Mesendoderm (in vitro differentiated cells): Measurements from ENCODE around the gene GPR27.

Source experiments
- DNase-seq: peaks from one replicate; pipeline ENCODE4 v3.0.0; 2013
- H2AK5ac ChIP-seq: 2 replicates; pipeline ENCODE4 v1.6.1; 2013; ENCODE audit warnings: low read length, inconsistent platforms
- H2BK120ac ChIP-seq: 2 replicates; pipeline ENCODE4 v1.6.1; 2013; ENCODE audit warnings: low read depth, mild to moderate bottlenecking, low read length, moderate library complexity, mixed read lengths
- H2BK15ac ChIP-seq: replicated peaks from 2 replicates; pipeline ENCODE4 v1.6.1; 2013; ENCODE audit warnings: low read depth, mild to moderate bottlenecking, moderate library complexity
- H2BK5ac ChIP-seq: 2 replicates; pipeline ENCODE4 v1.6.1; 2013; ENCODE audit warnings: low read length, inconsistent platforms
- H3K18ac ChIP-seq: 2 replicates; pipeline ENCODE4 v1.6.1; 2013; ENCODE audit warnings: mild to moderate bottlenecking, low read length, mixed read lengths
- H3K23ac ChIP-seq: one replicate; pipeline ENCODE4 v1.6.1; 2013; ENCODE audit warnings: low read length
- H3K27ac ChIP-seq: 2 replicates; pipeline ENCODE4 v1.5.1; 2013; ENCODE audit warnings: low read depth, mild to moderate bottlenecking, inconsistent platforms, low read length, moderate library complexity
- H3K27me3 ChIP-seq: 2 replicates; pipeline ENCODE4 v1.6.1; 2013; ENCODE audit warnings: low read length, control low read depth, mild to moderate bottlenecking, inconsistent platforms; ENCODE audit not compliant: insufficient read depth, poor library complexity
- H3K36me3 ChIP-seq: 2 replicates; pipeline ENCODE4 v1.6.1; 2013; ENCODE audit warnings: low read length, inconsistent platforms; ENCODE audit not compliant: control insufficient read depth, insufficient read depth
- H3K4ac ChIP-seq: one replicate; pipeline ENCODE4 v1.6.1; 2013; ENCODE audit warnings: low read depth, mild to moderate bottlenecking, low read length, moderate library complexity
- H3K4me1 ChIP-seq: 2 replicates; pipeline ENCODE4 v1.6.1; 2013; ENCODE audit warnings: low read depth, low read length, inconsistent platforms; ENCODE audit not compliant: control insufficient read depth
- H3K4me2 ChIP-seq: 2 replicates; pipeline ENCODE4 v1.6.1; 2013; ENCODE audit warnings: low read length
- H3K4me3 ChIP-seq: 2 replicates; pipeline ENCODE4 v1.5.1; 2013; ENCODE audit warnings: mild to moderate bottlenecking, low read length
- H3K56ac ChIP-seq: one replicate; pipeline ENCODE4 v1.6.1; 2013; ENCODE audit warnings: low read length
- H3K79me1 ChIP-seq: 2 replicates; pipeline ENCODE4 v1.6.1; 2013; ENCODE audit warnings: low read length, inconsistent platforms
- H3K79me2 ChIP-seq: 2 replicates; pipeline ENCODE4 v1.6.1; 2013; ENCODE audit warnings: mild to moderate bottlenecking, low read length; ENCODE audit not compliant: control insufficient read depth, insufficient read depth
- H3K9ac ChIP-seq: 2 replicates; pipeline ENCODE4 v1.6.1; 2013; ENCODE audit warnings: low read length, inconsistent platforms
- H4K5ac ChIP-seq: one replicate; pipeline ENCODE4 v1.6.1; 2013; ENCODE audit warnings: low read length
- H4K8ac ChIP-seq: one replicate; pipeline ENCODE4 v1.6.1; 2013; ENCODE audit warnings: low read depth, mild to moderate bottlenecking, control low read depth, low read length, moderate library complexity
- WGBS: extraction: QIAGEN DNeasy Blood & Tissue Kit; methylation state at CpG from one replicate; pipeline ENCODE4 v1.1.7; 2013; ENCODE audit warnings: low lambda C conversion rate, missing lambda C conversion rate; ENCODE audit not compliant: insufficient coverage; ENCODE audit errors: extremely low coverage; 5-methylcytosine and 5-hydroxymethylcytosine counted together

The GPR27 gene

GRCh38 chr3:71734881-71735280 lies 18.8 kb upstream of the GPR27 start:
- Histone ChIP-seq H3K23ac (no peak overlapping the region), H2BK5ac (no peak overlapping the region), H3K4me2 (no peak overlapping the region), H3K4ac (no peak overlapping the region), H3K4me3 (no peak overlapping the region), H3K18ac (no peak overlapping the region), H2AK5ac (no peak overlapping the region), H3K79me2 (no peaks in the 10 kb centered on the region), H3K27me3 (no peaks in the 10 kb centered on the region), H3K36me3 (no peaks in the 10 kb centered on the region), H3K56ac (no peak overlapping the region), H2BK120ac (no peak overlapping the region), H4K8ac (no peak overlapping the region), H3K27ac (no peak overlapping the region), H3K9ac (no peak overlapping the region), H2BK15ac (no peak overlapping the region), H3K79me1 (no peaks in the 10 kb centered on the region), H4K5ac (no peak overlapping the region), H3K4me1 (peaks cover 3% of the 10 kb centered on the region)
- WGBS, result no CpG with 5 or more reads among the region's 1 CpG
- DNase-seq, result no peak

GRCh38 chr3:71742621-71743020 lies 11.0 kb upstream of the GPR27 start:
- H2AK5ac ChIP-seq, result no peak overlapping the region
- H3K18ac ChIP-seq, result no peak overlapping the region
- H3K79me1 ChIP-seq, result no peaks in the 10 kb centered on the region
- H3K4me1 ChIP-seq, result no peaks in the 10 kb centered on the region
- no peak overlapping the region for H3K4ac ChIP-seq
- no peak overlapping the region for H3K56ac ChIP-seq
- no peak overlapping the region for H4K8ac ChIP-seq
- H2BK5ac ChIP-seq, result no peak overlapping the region
- no peak for DNase-seq
- H3K23ac ChIP-seq, result no peak overlapping the region
- no peak overlapping the region for H2BK15ac ChIP-seq
- WGBS, result no CpG with 5 or more reads among the region's 1 CpG
- H3K27me3 ChIP-seq, result no peaks in the 10 kb centered on the region
- no peak overlapping the region for H3K9ac ChIP-seq
- H3K4me3 ChIP-seq, result no peak overlapping the region
- no peaks in the 10 kb centered on the region for H3K79me2 ChIP-seq
- H2BK120ac ChIP-seq, result no peak overlapping the region
- no peak overlapping the region for H4K5ac ChIP-seq
- no peak overlapping the region for H3K4me2 ChIP-seq
- H3K36me3 ChIP-seq, result no peaks in the 10 kb centered on the region
- no peak overlapping the region for H3K27ac ChIP-seq

- H3K4me2 ChIP-seq, result no peak overlapping the region
- no peak overlapping the region for H2BK120ac ChIP-seq
- H2BK15ac ChIP-seq, result no peak overlapping the region
- H3K56ac ChIP-seq, result no peak overlapping the region
- DNase-seq, result no peak
- H3K79me2 ChIP-seq, result no peaks in the 10 kb centered on the region
- H3K4ac ChIP-seq, result no peak overlapping the region
- H2BK5ac ChIP-seq, result no peak overlapping the region
- WGBS, result no CpG with 5 or more reads among the region's 3 CpGs
- H4K8ac ChIP-seq, result no peak overlapping the region
- no peak overlapping the region for H3K9ac ChIP-seq
- H3K36me3 ChIP-seq, result no peaks in the 10 kb centered on the region
- no peaks in the 10 kb centered on the region for H3K27me3 ChIP-seq
- no peak overlapping the region for H3K18ac ChIP-seq
- no peaks in the 10 kb centered on the region for H3K4me1 ChIP-seq
- no peak overlapping the region for H3K23ac ChIP-seq
- H3K27ac ChIP-seq, result no peak overlapping the region
- no peaks in the 10 kb centered on the region for H3K79me1 ChIP-seq
- no peak overlapping the region for H4K5ac ChIP-seq
- no peak overlapping the region for H2AK5ac ChIP-seq
- H3K4me3 ChIP-seq, result no peak overlapping the region
Measured at GRCh38 chr3:71744738-71745137, 8.9 kb upstream of the GPR27 start.

- H3K4me3 ChIP-seq, result no peak overlapping the region
- no peaks in the 10 kb centered on the region for H3K79me2 ChIP-seq
- H3K9ac ChIP-seq, result no peak overlapping the region
- no peak overlapping the region for H2BK15ac ChIP-seq
- H3K23ac ChIP-seq, result no peak overlapping the region
- no peak overlapping the region for H4K5ac ChIP-seq
- H3K18ac ChIP-seq, result no peak overlapping the region
- no peak overlapping the region for H2BK5ac ChIP-seq
- no peak overlapping the region for H2BK120ac ChIP-seq
- H4K8ac ChIP-seq, result no peak overlapping the region
- no peak overlapping the region for H3K27ac ChIP-seq
- H3K4me1 ChIP-seq, result no peaks in the 10 kb centered on the region
- H3K4me2 ChIP-seq, result no peak overlapping the region
- 100% methylated on average over 1 of the region's 4 CpGs for WGBS
- peaks cover 18% of the 10 kb centered on the region for H3K27me3 ChIP-seq
- no peak overlapping the region for H3K56ac ChIP-seq
- no peak for DNase-seq
- H3K4ac ChIP-seq, result no peak overlapping the region
- H3K36me3 ChIP-seq, result no peaks in the 10 kb centered on the region
- H2AK5ac ChIP-seq, result no peak overlapping the region
- no peaks in the 10 kb centered on the region for H3K79me1 ChIP-seq
Measured at GRCh38 chr3:71751602-71752001, 2.1 kb upstream of the GPR27 start.

GRCh38 chr3:71752831-71753700 lies 589 bp upstream of the GPR27 start:
- Histone ChIP-seq H3K9ac (peak overlapping the region; percentile 54), H2BK120ac (no peak overlapping the region), H3K27me3 (peaks cover 18% of the 10 kb centered on the region), H3K79me1 (no peaks in the 10 kb centered on the region), H2BK15ac (no peak overlapping the region), H2AK5ac (no peak overlapping the region), H3K18ac (peak overlapping the region; percentile 2), H3K36me3 (no peaks in the 10 kb centered on the region), H3K4me3 (peak overlapping the region; percentile 3), H3K79me2 (no peaks in the 10 kb centered on the region), H3K4ac (peak overlapping the region; percentile 2), H3K56ac (peak overlapping the region; percentile 70), H4K5ac (no peak overlapping the region), H3K4me2 (peak overlapping the region; percentile 45), H3K23ac (no peak overlapping the region), H2BK5ac (no peak overlapping the region), H4K8ac (no peak overlapping the region), H3K27ac (no peak overlapping the region), H3K4me1 (no peaks in the 10 kb centered on the region)
- WGBS, result no CpG with 5 or more reads among the region's 68 CpGs
- DNase-seq, result peak; percentile 22
